Stimulated activated CD8-positive, alpha-beta memory T cell treated with anti-CD3 and anti-CD28 coated beads, Interleukin-2, amount 100 ng/mL, for 1 hour (primary cell): ENCODE measurements around the gene ZZZ3.
A peak's percentile ranks its signal among the peaks of the same experiment; 100 is the strongest.
"Not testable (repeated sequence)": the region's sequence is repeated elsewhere in the genome, so short reads cannot be mapped to it uniquely, and the experiment has no call there.

Experiments used
- DNase-seq, 2 donors: peaks; one replicate each; pipeline ENCODE4 v3.0.0-alpha.2; 2020; ENCODE audit warnings: low read depth in 2 of 2

ZZZ3 gene

GRCh38 chr1:77682460-77683159, at the start of gene ZZZ3:
Gene ZZZ3, minus strand, starts transcription at chr1:77682658. Its CDS starts 49,304 bp downstream, at chr1:77633354.
- DNase-seq = peak; percentile 81 to 83

GRCh38 chr1:77732090-77732489, 49.6 kb upstream of the ZZZ3 start:
- no peak for DNase-seq

- no peak for DNase-seq
These were observed 43.2 kb upstream of the ZZZ3 start for GRCh38 chr1:77725706-77726105.

DNA sequence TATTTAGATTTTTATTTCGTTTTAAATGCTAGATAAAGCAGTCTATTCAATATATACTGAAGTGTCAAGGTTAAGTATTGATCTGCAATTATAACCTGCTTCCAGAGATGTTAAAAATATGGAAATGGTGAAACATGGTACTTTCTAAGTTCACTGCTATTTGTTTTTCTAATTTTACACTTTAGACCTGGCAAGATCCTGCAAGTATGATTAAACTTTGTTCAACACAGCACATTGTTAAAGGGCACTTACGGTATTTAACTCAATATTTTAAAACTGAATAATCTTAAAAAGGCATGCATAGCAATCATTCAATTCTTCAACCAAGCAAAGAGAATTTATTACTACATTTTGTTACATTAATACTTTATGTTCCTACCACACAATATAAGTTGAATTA, 35.7 kb upstream of the ZZZ3 start:
- no peak for DNase-seq

DNA sequence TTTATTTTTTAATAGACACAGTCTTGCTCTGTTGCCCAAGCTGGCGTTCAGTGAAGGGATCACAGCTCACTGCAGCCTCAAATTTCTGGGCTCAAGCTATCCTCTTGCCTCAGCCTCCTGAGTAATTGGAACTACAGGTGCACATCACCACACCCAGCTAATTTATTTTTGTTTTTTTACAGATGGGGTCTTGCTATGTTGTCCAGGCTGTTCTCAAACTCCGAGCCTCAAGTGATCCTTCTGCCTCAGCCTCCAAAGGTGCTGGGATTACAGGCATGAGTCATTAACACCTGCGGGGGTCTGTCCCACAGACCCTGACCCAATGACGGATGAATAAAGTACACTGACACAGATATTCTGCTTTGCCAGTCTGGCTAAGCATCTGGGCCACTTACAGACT, 33.6 kb upstream of the ZZZ3 start:
- DNase-seq = no peak

DNA sequence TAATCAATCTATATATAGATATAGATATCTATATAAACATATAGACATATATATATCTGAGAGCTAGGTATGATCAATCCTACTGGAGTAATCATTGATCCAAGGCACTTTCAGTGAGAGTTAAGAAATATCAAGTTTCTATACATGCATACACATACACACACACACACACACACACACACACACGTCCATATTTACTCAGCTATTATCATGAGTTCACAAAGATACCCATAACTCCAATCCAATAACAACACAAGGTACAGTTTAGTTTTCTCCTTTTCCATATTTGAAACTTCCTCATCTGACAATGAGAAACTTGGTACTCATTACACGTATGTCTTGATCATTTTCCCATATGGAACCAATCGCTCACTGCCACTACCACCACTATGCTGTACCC, 27.3 kb upstream of the ZZZ3 start:
- no peak for DNase-seq

GRCh38 chr1:77706321-77706720, 23.9 kb upstream of the ZZZ3 start:
- no peak for DNase-seq

DNA sequence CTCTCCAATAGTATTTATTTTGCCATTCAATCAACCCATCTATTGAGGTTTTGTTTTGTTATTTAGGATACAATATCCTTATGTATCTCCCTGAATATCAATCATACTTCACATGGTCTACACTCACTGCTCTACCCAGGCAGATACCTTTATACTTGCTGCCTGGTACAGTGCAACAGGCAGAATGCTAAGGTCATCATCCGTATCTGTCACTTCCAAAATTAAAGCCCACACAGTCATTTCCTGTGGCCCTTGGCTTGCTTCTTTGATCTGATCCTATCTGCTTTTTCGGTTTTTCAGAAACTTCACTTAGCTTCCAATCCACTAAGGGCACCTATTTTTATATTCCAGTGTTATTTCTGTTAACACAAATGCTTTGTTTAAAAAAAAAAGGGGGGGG, 22.3 kb upstream of the ZZZ3 start:
- no peak for DNase-seq

DNA sequence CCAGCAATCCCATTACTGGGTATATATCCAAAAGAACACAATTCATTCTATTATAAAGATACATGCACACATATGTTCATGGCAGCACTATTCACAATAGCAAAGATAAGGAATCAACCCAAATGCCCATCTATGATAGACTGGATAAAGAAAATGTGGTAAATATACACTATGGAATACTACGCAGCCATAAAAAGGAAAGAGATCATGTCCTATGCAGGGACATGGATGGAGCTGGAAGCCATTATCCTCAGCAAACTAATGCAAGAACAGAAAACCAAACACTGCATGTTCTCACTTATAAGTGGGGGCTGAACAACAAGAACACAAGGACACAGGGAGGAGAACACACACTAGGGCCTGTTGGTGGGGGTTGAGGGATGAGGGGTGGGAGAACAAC, 17.2 kb upstream of the ZZZ3 start:
- not testable (repeated sequence) for DNase-seq

GRCh38 chr1:77697441-77697840, 15.0 kb upstream of the ZZZ3 start:
- DNase-seq = no peak

DNA sequence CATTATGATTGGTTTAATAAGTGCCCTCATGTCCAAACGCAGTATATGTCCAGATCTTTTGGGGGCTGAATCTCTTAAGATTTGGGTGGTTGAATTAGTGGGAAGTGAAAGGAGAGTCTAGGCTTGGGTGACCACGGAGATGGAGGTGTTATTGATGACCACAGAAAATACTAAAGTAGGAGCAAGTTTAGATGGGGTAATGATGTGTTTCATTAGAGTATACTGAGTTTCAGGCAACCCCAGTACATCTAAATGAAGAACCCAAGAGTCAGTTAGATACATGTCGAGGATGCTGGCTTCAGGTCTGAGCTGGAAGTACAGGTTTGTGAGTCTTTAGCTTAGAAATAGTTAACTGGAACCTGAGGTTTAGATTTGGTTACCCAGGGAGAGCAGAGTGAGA, 6.5 kb upstream of the ZZZ3 start:
- no peak for DNase-seq

- no peak for DNase-seq
These were observed 5.1 kb upstream of the ZZZ3 start for GRCh38 chr1:77687519-77687906.

- no peak for DNase-seq
These were observed 4.5 kb upstream of the ZZZ3 start for GRCh38 chr1:77686796-77687518.

- peak; percentile 75 to 82 for DNase-seq
These were observed 996 bp upstream of the ZZZ3 start for GRCh38 chr1:77683160-77684148.

GRCh38 chr1:77680173-77680572, 2.3 kb downstream of the ZZZ3 start:
- no peak for DNase-seq

- no peak for DNase-seq
These were observed 3.5 kb downstream of the ZZZ3 start for GRCh38 chr1:77678660-77679610.

- DNase-seq = not testable (repeated sequence)
These were observed 7.7 kb downstream of the ZZZ3 start for GRCh38 chr1:77674807-77675206.

DNA sequence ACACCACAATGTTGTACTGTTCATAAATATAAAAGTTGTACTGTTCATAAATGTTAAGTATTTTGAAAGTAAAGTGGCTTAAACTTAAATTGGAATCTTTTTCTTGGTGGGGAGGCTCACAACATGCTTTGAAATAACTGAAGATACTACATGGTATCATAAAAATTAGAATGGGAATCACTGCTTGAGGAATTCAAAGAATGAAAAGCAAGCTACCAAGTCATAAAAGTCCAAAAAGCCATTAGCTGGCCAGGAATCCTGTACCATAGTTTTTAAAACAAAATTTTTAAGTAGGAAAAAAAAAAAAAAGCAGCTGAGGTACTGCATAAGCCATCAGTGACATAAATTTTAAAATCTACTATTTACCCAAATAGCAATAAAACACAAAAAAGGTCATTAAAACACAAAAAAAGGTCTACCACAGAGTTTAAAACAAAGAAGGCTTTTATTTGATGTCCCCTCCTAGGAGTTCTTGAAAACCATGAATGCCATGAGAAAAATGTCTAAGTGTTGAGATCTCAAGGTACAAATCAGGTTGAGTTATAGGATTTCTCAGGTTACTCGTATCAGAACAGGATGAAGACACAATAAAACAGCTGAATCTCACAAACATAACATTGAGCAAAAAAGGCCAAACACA, 8.6 kb downstream of the ZZZ3 start:
- no peak for DNase-seq

- no peak for DNase-seq
These were observed 9.4 kb downstream of the ZZZ3 start for GRCh38 chr1:77673030-77673429.

DNA sequence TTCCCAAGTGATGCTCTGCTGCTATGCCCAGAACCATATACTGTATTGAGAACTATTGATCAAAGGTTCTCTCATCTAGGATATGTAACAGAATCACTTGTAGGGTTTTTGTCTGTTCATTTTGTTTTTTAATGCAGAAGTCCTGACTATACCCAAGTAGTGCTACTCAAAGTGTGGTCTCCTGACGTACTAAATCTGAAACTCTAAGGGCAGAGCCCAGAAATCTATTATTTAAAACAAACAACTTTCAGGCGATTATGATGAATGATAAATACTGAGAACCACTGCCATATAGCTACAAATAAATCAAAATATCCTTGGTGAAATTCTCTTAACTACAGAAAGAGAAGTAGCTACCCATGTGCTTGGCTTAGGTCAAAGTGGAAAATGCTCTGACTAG, 10.1 kb downstream of the ZZZ3 start:
- DNase-seq = no peak

DNA sequence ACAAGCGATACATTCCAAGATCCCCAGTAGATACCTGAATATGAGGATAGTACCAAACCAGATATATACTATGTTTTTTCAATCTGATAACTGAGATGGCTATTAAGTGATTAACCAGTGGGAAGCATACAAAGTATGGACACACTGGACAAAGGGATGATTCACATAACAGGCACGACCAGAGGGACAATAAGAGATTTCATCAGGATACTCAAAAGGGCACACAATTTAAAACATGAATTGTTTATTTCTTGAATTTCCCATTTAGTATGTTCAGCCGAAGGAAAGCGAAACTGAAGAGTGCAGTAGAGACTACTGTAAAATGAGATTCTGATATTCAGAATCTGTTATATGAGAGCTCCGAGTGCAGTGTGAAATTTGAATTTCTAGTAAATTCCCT, 10.6 kb downstream of the ZZZ3 start:
- no peak for DNase-seq
